Omental fat pad (tissue), 4 donors: ENCODE measurements around the gene RAPGEF6. TPM values are rescaled to one million over a fixed set of nuclear protein-coding genes. Genes with fewer than 3 reads are reported as not detected.
A peak's percentile ranks its signal among the peaks of the same experiment; 100 is the strongest.

Experiments used
- ATAC-seq: fragments of 150-250 bp; one replicate; pipeline ENCODE4 v1.9.1; 2016; ENCODE audit warnings: mild to moderate bottlenecking, moderate library complexity; ENCODE audit not compliant: low FRiP score
- DNase-seq: peaks from one replicate; pipeline ENCODE4 v3.0.0-alpha.2; 2019; ENCODE audit warnings: low spot score
- total RNA-seq, 4 donors: library from RNA; depleted of rRNA; stranded (reverse); fragments of >200 nt; gene quantifications; one replicate each; pipeline ENCODE4 v1.1.0, GENCODE V29; 2016
- TF ChIP-seq, protein P1 (sequence below), 3 donors: fragments of 450-650 bp; IDR thresholded peaks; one replicate each; pipeline ENCODE4 v1.5.1; 2016 to 2017; ENCODE audit warnings: antibody characterized with exemption in 3 of 3, mild to moderate bottlenecking in 3 of 3, moderate library complexity in 2 of 3

Gene RAPGEF6
- total RNA-seq, 4 donors from 2014 or later = 14.7 to 31.5 (median 24.2) TPM

DNA sequence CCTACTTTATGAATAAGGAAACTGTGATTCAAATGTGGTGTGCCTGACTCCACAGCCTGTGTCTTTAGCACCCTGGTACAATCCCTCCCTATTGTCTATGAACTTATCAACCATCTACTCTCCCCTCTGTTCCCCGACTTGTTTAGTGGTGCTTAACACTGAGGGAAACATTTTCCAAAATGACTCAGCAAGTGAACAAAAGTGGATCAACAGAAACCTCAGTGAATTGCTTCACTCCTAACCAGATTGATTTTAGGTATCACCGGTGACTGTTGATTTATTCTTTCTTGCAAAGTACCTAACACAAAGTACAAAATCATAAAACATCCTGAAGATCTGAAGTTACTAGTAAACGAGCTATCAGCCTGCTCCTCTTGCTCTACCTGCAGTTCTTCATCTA lies 42.1 kb upstream of the RAPGEF6 start:
- DNase-seq (no peak), ATAC-seq (no peak)
- TF ChIP-seq, protein P1, sequence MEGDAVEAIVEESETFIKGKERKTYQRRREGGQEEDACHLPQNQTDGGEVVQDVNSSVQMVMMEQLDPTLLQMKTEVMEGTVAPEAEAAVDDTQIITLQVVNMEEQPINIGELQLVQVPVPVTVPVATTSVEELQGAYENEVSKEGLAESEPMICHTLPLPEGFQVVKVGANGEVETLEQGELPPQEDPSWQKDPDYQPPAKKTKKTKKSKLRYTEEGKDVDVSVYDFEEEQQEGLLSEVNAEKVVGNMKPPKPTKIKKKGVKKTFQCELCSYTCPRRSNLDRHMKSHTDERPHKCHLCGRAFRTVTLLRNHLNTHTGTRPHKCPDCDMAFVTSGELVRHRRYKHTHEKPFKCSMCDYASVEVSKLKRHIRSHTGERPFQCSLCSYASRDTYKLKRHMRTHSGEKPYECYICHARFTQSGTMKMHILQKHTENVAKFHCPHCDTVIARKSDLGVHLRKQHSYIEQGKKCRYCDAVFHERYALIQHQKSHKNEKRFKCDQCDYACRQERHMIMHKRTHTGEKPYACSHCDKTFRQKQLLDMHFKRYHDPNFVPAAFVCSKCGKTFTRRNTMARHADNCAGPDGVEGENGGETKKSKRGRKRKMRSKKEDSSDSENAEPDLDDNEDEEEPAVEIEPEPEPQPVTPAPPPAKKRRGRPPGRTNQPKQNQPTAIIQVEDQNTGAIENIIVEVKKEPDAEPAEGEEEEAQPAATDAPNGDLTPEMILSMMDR (IDR thresholded peaks at IDR 0.05) = no peak

DNA sequence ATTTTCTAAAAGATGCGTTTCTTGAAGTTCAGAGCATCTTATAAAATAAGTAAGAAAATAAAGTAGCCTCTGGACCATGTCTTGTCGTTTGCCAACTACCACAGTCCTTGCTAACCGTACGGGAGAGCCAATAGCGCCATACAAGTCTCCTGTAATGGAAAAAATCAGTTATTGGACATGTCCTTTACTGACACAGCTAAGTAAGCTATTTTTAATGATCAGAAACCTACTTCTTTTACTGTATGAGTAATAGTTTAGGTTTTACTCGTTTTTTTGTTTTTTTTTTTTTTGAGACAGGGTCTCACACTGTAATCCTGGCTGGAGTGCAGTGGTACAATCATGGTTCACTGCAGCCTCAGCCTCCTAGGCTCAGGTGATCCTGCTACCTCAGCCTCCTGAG lies 37.7 kb upstream of the RAPGEF6 start:
- DNase-seq = no peak
- no peak for ATAC-seq
- TF ChIP-seq, protein P1 (IDR thresholded peaks at IDR 0.05) = no peak

DNA sequence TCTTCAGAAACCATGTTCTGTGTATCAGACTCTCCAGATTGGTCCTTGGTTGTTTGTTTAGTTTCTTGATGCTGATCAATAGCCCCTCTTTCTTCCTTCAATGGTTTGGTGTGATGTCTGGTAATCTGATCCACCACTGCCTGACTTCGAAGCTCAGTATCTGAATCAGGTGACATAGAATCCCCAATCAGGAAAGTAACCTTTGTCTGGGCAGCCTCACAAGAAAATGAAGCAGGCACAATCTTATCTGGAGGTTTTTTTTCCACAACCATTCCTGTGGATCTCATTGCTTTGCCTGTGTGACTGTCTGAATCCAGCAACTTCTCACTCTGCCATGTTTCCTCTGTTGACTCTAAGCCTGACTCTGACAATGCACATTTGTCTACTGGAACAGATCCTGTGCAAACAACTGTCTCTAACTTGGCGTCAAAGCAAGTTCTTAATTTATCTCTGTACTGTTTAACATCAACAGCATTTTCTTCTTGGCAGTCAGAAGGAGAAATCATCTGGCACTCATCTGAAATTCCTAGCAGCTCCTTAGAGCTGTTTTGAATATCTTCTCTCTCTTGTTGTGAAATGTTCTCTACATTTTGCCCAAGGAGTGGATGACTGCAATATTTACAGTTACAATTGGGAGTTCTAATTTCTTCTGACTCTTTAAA lies 37.1 kb upstream of the RAPGEF6 start:
- ATAC-seq = peak; percentile 95
- no peak for DNase-seq
- TF ChIP-seq, protein P1 (IDR thresholded peaks at IDR 0.05) = no peak

DNA sequence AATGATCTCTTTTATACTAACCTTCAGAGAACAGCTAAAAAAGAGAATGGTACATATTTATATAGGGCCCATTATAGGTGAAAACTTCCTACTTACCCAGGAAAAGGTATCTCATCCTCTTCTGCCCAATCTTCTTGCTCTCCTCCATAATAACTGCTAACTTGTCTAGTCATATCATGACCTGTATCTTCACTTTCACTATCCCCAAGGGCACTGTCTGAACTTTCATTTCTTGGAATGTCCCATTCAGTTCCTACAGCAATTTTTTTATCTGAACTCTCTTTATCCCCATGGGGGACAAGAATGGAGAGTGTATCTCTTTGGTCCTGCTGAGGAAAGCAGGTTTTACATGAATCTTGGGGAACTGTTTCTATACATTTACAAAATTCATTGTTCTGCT lies 36.4 kb upstream of the RAPGEF6 start:
- TF ChIP-seq, protein P1 (IDR thresholded peaks at IDR 0.05) = no peak
- ATAC-seq (no peak), DNase-seq (no peak)

DNA sequence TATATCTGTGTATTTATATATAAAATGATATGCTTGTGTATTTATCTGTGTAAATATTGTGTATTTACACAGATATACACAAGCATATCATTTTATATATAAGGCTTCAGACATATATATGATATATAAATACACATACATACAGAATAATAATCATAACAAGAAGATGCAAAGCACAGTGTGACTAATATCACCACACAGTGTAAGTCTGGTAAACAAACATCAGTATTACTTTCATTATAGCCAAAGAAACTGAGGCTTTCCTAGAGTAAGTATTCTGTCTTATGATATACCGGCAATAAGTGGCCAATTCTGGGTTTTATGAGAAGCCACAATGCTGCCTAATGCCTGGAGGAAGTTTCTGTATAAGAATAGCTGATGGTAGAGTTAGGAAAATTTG lies 29.9 kb upstream of the RAPGEF6 start:
- TF ChIP-seq, protein P1 (IDR thresholded peaks at IDR 0.05) = no peak
- ATAC-seq (no peak), DNase-seq (no peak)

DNA sequence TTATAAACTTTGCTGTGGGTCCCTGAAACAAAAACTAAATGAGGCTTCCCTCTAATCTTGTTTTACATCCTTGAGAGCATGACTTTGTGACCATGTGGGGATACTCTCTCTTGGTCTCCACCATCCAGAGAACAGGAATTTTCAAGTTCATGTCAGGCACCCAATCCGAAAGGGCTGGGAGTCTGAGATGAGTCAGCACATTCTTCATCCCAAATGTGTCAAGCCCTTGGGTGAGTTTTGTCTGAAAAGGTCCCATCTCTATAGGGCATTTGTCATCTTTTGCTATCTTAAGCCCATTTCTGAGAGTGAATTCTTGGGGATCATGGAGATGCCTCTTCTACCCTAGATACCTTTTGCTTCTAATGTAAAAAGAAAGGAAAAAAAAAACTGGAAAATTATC lies 26.9 kb upstream of the RAPGEF6 start:
- no peak for DNase-seq
- TF ChIP-seq, protein P1 (IDR thresholded peaks at IDR 0.05) = no peak
- ATAC-seq = no peak

DNA sequence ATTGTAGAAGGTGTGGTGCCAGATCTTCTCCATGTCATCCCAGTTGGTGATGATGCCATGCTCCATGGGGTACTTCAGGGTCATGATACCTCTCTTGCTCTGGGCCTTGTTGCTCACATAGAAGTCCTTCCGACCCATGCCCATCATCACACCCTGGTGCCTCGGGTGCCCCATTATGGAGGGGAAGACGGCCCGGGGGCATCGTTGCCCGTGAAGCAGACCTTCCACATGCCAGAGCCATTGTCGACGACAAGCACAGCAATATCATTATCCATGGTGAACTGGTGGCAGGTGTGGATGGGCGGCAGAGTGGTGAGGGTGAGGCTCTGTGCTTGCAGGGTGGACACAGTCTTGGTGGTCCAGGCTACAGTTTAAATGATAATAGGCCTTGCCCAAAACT lies 24.8 kb upstream of the RAPGEF6 start:
- ATAC-seq (no peak), DNase-seq (no peak)
- TF ChIP-seq, protein P1 (IDR thresholded peaks at IDR 0.05) = no peak
